Activated naive CD4-positive, alpha-beta T cell treated with anti-CD3 and anti-CD28 coated beads, Interleukin-2, amount 50 U/mL, for 16 hours (primary cell): Measurements from ENCODE around the gene DDX59.
"Not testable (repeated sequence)": the region's sequence is repeated elsewhere in the genome, so short reads cannot be mapped to it uniquely, and the experiment has no call there.

Experiments
- DNase-seq: peaks from one replicate; pipeline ENCODE4 v3.0.0-alpha.2; 2020

DDX59 gene

DNA sequence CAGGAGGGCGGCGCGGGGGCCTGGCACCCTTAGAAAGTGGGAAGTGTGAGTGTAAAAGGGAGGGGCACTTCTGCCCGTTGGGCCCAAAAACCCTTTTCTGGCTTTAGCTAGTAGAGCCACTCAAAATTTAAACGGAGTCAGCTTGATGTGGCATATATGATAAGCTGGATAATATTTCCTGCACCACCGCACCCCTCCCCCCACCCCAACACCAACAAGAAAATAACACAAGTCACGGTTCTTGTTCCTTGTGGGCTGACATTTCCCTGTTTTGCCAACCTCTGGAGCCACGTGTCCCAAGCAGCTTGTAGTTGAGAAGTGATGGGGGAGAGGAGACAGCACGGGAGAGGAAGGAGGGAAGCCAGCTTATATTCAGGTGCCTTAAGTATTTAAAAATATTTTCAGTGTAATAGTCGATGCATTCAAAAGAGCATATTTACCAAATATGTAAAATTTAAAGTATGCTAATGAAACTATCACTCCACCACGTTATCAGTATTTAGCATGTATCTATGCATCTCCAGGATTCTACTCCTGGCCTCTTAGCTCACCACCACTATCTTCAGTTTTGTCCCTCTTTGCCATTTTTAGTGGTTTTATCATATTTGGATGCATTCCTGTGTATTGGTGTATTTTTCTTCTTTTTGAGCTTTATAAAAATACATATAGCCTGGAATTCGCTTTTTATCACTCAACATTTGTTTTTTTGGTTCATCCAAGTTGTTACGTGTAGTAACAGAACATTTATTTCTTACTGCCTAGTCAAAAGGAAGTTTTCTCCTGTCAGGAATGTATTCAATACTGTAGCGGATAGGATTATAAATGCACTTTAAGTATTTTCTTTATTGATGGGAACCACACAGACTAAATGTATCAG is 773 bp upstream of the DDX59 start:
- DNase-seq = no peak

DNA sequence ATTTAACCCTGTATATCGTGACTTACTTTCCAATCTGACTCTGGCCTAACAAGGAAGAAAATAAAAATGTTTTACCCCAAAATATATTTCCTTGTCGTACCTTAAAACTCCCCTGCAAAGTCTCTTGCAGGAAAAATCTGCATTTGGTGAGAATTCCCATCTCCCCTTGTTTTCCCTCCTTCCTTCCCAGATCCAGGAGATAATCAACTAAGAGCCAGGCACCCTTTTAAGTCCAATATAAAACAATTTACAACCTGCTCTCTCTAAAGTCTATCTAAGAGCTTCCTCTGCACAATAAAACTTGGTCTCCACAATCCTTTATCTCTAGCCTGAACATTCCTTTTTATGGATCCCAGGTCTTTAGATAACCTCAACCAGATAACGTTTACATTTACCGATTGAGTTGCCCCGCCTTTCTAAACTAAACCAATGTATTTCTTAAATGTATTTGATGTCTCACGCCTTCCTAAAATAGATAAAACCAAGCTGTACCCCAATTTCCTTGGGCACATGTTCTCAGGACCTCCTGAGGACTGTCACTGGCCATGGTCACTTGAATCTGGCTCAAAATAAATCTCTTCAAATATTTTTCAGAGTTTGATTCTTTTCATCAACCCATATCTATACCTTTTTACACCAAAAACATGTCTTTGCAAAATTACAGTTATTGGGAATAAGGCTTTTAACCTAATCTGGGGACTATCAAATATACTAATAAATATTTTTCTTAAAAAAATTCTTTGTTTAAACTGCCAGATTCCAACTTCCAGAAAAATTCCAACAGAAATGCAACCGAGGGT is 993 bp downstream of the DDX59 start:
- DNase-seq = no peak

DNA sequence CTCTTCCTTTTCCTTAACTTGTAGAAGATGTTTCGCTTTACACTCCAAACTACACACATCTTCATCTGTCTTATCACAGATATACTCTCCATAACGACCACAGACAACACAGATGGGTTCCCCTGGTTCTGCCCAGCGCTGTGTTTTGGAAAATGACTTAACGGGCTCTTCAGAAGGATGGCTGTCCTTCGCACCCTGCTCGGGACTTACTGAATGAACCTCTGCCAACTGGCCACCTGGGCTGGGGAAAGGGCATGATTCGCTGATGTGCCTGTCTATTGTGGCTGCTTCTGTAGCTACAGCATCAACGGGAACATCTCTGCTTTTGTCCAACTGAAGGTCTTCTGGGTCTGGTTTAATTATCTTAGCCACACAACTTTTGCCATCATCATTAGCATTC is 3.4 kb downstream of the DDX59 start:
- DNase-seq = no peak

DNA sequence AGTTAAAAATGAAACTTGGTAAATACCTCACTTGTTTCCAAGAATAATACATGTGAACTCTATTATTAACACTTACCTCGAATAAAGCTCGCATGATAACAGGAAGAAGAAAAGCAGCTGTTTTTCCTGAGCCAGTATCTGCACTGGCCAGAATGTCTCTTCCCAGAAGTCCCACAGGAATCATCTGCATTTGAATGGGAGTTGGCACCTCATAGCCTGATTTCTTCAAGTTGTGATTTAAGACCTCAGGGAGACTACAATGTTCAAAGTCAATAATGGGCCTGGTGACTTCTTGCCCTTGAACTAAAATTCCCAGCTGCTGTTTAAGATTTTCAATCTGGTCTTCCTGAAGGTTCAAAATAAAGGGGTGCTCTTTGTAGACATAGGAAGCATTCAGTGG is 3.8 kb downstream of the DDX59 start:
- no peak for DNase-seq

DNA sequence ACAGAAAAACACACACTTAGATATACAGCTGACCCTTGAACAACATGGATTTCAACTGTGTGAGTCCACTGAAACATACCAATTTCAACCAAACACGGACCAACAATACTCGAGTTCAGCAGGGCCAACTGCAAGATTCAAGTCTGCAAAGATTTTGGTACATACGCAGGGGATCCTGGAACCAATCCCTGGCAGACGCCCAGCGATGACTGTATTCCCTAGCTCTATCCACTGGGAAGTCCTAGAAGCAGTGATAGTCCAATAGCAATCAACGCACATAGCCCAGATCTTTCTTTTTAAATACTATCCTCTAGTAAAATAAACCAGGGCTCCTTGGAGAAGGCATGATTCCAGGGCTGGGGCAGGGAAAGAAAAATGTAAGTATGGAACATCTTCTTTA is 9.0 kb downstream of the DDX59 start:
- DNase-seq = no peak

DNA sequence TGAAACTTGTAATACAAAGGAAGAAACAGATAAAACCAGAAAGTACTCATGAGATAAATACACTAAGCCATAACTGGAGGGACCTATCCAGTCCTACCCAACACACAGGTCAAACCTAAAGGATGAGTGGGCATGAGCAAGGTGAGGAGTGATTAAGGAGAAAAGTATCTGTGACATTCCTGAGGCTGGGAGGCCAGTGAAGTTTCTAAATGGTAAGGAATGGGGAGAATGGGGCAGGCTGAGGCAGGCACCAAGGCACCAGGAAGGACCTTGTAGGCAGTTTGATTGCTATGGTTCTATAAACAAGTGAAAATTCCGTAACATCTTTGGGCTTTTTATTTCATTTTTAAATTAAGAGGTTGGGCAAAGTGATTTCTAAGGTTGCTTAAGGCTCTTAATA is 10.4 kb downstream of the DDX59 start:
- DNase-seq = no peak

DNA sequence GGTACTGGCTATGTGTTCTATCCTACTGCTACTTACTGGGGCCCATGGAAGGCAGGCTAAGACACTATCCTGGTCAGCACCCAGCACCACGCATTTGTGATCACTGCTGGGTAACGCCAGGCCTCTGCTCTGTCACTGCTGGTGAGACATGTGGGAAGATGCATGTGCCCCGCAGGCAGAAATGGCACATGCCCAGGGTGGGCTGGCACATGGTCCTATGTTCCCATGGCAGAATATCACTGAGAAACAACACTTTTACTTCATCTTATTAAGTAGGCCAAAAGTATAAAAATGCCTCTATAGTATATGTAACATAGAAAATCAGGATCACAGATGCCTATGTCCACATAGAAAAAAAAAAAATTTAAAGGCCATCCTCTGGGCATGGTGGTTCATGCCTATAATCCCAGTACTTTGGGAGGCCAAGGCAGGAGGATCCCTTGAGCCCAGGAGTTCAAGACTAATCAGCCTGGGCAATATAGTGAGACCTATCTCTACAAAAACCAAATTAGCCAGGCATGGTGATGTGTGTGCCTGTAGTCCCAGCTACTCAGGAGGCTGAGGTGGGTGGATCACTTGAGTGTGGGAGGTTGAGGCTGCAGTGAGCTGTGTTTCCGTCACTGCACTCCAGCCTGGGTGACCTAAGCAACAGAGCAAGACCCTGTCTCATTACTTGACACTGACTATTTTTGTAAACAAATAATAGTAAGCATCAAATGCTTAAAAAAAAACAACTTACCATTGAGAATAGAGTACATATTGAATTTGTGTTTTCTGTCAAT is 11.5 kb downstream of the DDX59 start:
- no peak for DNase-seq

DNA sequence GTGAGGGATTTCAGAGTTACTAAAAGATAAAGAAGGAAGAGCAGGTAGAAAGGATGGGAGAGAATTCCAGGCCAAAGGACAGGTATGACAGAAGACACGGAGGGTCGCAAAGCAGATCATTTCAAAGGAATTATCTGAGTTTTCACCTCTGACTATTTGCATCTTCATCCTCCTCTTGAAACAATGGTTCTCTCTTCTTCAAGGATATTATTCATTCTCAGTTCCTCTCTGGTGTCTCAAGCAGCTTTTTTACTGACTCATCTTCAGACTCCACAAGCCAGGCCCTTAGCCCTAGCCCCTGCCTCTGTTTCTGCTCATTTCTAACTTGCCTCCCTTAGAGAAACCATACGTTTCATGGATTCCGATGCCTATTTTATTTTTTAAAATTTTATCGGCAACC is 15.0 kb downstream of the DDX59 start:
- no peak for DNase-seq

DNA sequence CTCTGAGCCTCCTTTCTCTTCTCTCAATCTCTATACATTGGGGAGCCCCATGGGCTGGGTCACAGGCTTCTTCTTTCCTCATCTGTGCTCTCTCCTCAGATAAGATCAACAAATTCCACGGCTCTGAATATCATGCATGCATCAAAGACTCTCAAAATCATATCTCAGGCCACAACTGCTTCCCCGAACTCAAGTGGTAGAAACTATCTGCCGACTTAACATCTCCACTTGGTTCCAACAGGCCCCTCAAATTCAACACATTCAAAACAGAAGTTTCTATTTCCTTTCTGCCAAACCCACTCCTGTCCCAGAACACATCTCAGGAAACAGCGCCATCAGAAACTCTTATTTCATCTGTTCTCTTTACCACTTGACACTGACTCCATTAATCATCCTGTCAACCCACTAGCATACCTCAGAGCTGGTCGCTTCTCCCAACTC is 16.7 kb downstream of the DDX59 start:
- no peak for DNase-seq

DNA sequence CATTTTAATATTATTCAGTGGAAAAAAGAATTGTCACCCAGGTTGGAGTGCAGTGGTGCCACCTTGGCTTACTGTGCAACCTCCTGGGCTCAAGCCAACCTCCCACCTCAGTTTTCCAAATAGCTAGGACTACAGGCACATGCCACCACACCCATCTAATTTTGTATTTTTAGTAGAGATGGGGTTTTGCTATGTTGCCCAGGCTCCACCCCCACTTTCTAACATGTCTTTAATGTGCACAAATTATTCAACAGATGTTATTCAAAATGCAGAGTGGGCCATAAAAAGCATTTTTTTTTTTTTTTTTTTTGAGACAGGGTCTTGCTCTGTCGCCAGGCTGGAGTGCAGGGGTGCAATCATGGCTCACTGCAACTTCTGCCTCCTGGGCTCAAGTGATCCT is 17.3 kb downstream of the DDX59 start:
- DNase-seq = no peak

DNA sequence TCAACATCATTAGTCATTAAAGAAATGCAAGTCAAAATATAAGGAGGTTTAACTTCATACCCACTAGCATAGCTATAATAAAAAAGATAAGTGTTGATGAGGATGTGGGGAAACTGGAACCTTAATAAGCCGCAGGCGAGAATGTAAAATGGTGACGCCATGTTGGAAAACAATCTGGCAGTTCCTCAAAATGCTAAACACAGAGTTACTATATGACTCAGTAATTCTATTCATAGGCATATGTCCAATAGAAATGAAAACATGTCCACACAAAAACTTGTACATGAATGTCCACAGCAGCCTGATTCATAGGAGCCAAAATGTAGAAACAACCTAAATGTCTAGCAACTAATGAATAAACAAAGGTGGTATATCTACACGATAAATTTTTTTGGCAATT is 23.2 kb downstream of the DDX59 start:
- DNase-seq = no peak

DNA sequence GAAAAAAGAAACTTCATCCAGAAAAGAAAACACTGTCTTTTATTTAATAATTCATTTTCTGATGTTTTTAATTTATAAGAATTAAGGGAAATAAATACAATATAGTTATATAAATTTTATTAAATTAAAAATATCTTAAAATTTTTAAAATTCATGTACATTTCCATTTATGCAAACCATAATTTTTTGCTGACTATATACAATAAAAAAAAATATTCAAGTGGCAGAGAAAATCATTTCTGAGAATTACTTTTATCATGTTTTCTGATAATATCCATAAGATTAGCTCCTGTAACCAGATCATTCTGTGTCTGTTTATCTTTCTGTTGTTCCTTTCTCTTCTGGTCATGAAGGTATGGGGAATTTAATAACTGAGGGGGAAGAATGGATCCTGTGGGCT is 25.7 kb downstream of the DDX59 start:
- DNase-seq = no peak

DNA sequence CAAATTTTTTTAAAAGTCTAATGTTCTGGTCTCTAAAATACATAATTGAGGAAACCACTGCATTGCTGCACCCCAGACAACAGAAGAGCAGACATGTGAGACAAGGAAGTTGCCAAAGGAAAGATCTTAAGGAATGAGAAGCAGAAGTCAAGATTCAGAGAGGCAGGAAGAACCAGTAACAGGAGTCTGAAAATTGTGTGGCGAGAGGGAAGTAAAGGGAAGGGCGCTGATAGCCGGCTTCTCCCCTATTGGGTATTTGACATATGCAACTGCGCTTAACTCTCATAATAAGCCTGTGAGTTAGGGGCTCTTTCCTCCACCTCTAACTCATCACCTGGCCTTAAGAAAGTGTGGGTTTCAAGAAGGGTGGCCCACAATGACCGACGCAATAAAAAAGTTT is 27.2 kb downstream of the DDX59 start:
- DNase-seq = no peak

DNA sequence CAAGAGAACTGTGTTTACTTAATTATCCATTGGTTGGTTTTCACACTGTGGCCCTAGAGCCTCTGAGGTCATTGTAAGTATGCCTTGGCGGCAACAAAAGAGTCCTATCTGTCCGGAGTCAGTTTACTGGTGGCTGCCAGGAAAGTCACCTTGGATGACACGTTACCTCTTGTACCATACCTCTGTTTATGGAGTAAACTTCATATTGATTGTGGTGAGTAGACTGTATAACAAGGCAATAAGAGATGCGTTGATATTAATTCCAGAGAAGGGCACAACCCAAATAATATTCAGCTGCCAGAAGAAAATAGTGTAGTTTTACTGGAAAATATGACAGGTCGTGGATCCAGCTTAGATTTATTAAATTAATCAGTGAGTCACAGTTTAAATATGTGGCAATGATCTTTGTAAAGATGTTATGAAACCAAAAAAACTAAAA is 28.7 kb downstream of the DDX59 start:
- DNase-seq = no peak

DNA sequence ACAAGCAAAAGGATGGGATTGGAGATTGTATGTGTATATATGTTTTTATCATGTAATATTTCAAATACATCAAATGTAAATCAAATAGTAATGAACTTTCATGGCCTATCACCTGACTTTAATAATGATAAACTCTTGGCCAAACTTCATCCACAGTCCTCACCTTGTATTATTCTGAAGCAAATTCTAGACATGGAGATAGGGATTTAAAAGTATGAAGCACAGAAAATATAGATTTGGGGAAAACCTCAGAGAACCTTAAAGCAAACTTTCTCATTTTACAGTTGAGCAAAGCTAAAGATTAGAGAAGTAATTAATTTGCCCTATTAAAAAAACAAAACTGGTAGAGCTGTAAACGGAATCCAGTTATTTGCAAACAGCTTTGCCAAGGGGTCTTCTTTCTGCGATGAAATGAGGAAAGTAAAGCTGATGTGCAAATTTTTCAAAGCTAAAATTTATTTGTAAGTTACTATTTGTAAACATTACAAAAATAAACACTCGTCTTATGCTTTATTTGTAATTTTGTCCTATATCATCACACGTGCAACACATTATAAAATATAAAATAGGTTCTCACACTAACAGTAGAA is 29.2 kb downstream of the DDX59 start:
- no peak for DNase-seq

DNA sequence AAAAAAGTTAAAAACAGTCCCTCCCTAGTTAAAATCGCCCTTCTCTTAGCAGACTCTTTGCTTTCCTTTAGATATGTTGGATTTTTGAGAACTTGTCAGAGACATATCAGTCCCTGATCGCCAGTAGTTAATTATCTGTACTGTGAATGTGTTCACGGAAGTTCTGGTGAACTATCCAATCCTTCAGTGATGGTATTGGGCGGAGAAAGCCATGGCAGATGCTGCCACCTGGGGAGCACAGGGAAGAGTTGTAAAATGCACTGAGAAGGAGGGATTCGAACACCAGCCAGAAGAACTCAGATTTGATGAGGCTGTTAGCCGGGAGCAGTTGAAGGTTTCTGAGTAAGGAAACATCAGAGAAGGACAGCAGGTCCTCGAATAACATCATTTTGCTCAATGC is 31.6 kb downstream of the DDX59 start:
- DNase-seq = no peak

DNA sequence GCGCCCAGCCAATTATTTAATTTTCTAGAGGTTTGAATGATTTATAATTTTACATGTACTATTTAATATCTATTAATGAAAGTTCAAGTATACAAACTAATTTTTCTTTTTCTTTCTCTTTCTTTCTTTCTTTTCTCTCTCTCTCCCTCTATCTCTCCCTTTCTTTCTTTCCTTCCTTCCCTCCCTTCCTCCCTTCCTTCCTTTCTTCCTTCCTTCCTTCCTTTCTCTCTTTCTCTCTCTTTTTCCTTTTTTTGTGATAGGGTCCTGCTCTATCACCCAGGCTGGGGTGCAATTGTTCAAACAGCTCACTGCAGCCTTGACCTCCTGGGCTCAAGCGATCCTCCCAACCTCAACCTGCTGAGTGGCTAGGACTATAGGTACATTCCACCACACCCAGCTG is 33.0 kb downstream of the DDX59 start:
- no peak for DNase-seq

DNA sequence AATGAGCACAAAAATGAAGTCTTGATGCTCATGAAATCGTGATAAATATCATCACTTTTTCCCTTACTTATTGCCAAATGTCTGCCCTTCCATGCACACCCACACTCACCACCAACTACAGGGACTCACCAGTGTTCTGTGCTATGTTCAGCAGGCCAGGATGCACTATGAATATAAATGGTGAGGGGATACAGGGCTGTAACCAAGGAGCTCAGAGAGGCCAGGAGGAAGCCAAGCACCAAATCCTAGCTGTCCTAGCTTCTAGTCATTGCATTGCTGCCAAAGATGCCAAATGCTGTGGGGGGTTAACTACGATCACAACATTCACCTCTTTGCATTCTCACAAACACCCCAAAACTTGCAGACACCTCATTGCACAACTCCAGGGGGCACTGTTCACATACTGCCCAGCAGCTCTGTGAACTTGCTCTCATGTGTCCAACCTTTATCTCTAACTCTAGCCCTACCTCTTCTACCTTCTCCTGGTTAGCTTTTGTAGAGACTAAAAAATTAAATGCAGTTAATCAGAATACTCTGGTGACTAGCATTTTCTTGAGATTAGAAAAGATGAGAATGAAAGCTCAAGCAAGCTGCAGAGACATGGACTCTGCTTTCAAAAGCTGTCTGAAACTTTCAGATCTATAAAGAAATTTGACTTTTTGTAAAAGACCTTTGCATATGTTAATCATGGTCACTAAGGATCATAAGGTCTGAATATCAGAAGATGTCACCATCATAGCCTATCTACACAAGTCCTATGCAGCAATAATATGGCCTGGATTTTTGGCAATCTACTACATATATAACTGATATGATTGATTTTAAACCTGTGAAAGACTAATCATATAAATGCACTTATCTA is 35.2 kb downstream of the DDX59 start:
- DNase-seq = no peak

DNA sequence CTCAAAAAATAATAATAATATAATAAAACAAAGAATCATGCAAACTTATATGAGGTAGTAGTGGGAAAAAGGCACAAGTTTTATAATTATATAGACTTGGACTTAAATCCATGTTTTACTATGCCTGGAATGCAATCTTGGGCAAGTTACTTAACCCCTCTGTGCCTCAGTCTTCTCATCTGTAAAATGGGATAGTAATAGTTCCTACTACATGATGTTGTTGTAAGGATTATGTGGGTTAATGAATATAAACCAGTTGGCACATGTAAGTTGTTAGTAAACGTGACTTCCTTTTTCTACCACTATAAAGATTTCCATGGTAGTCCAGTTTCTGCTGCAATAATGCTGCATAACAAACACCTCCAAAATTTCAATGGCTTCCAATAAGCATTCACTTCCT is 38.3 kb downstream of the DDX59 start:
- no peak for DNase-seq

DNA sequence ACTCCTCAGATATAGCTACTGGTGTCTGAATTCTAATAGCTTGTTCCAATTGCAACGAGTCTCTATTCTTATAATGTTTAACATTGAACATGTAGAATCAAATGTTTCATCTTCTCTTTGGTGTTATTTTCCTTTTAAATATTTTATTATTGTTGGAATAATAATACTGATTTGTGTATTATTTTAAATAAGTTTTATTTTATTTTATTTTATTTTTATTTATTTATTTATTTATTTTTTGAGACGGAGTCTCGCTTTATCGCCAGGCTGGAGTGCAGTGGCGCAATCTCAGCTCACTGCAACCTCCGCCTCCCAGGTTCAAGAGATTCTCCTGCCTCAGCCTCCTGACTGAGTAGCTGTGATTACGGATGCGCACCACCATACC is 39.2 kb downstream of the DDX59 start:
- DNase-seq = not testable (repeated sequence)

DNA sequence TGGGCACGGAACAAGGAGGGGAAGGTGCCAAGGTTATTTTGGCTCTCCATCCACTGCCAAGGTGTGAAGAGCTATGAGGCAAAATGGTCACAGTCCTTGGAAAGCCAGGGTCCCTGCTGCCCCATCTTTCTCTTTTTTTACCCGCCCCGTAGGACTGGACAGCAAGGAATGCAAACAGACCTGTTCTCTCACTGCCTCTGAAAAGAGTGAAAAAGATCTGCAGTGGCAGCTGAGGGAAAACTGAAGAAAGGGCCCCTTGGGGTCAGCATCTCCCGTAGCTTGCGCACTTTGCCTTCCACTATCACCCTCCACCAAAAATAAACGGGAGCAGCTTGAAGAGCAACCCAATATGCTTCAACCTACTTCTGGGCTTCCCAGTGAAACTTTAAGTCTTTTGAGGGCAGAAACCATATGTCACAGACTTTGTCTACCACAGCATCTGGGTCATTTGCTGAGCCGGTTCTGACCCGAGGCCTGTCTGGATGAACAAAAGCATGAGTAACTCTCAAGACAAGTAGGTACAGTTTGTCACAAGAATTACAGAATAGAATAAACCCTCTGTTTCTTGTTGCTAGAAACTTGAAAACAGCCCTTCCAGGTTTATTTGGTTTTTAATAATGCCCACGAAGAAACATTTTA is 39.7 kb downstream of the DDX59 start:
- no peak for DNase-seq
